Fibroblast of peridontal ligament (primary cell): ENCODE measurements around the gene HDAC4.
"Not testable (repeated sequence)": the region's sequence is repeated elsewhere in the genome, so short reads cannot be mapped to it uniquely, and the experiment has no call there.

Experiments used
- DNase-seq: peaks from one replicate; pipeline ENCODE4 v3.0.0-alpha.2; 2010; ENCODE audit errors: extremely low read depth

The HDAC4 gene

DNA sequence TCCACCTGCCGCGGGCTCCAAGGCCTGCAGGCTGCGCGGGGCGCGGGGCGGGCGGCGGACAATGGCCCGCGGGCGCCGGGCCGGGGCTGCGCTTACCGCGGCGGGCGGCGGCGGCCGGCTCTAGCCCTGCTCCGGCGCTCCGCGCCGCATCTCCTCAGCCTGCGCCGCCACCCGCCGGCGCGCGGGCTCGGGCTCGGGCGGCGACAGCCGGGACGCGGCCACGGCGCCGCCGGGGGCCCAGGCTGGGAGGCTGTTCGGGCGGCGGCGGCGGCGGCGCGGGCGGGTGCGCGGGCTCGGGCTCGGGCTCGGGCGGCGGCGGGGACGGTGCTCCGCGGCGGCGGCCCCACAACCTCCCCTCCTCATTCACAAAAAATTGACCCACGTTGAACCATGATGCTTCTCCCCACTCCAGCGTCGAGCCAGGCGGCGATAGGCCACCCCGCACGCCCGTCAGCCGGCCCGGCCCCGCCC is at the start of gene HDAC4:
TSS of gene HDAC4 (minus strand) at position 425 of the 471 bp plus-strand sequence. CDS start 48,321 bp downstream, outside the sequence.
- DNase-seq: no peak

DNA sequence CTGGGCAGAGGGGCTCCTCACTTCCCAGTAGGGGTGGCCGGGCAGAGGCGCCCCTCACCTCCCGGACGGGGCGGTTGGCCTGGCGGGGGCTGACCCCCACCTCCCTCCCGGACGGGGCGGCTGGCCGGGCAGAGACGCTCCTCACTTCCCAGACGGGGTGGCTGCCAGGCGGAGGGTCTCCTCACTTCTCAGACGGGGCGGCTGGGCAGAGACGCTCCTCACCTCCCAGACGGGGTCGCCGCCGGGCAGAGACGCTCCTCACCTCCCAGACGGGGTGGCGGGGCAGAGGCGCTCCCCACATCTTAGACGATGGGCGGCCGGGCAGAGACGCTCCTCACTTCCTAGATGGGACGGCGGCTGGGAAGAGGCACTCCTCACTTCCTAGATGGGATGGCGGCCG is 48.6 kb upstream of the HDAC4 start:
- DNase-seq: not testable (repeated sequence)

DNA sequence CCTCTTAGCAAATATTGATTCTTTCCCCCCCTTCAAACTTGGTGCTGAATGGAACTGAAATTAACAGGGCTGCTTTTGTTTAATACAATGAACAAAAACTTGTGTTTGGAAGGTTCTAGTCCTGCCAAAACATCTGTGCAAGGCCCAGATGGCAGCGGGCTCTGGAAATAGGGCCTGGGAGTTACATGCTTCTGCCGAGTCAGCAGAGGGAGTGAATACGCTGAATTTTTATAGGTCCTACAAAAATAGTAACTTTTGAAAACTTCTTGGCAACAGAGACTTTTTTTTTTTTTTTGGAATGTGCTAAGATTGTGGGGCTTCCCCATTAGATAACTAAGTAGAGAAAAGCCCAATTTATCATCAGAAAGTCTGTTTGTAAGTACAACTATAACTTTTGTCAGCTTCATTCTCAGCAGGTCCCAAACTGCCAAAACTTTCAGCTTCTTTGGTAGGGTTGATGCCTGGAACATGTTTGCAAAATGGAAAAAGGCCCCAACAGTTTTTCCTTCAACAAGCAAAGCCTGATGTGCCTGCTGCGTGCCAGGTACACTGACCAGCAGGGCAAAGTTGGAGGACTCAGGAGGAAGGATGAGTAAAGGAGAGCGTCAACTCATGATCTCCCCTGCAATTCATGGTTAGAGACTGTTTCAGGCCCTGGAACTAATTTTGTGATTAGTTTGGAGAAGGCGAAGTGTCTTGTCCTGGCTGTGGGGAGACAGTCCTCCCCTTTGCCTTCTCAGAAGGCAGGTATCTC is 45.1 kb upstream of the HDAC4 start:
- DNase-seq: no peak

- DNase-seq: no peak
These were observed 44.1 kb upstream of the HDAC4 start for GRCh38 chr2:239444626-239445577.

DNA sequence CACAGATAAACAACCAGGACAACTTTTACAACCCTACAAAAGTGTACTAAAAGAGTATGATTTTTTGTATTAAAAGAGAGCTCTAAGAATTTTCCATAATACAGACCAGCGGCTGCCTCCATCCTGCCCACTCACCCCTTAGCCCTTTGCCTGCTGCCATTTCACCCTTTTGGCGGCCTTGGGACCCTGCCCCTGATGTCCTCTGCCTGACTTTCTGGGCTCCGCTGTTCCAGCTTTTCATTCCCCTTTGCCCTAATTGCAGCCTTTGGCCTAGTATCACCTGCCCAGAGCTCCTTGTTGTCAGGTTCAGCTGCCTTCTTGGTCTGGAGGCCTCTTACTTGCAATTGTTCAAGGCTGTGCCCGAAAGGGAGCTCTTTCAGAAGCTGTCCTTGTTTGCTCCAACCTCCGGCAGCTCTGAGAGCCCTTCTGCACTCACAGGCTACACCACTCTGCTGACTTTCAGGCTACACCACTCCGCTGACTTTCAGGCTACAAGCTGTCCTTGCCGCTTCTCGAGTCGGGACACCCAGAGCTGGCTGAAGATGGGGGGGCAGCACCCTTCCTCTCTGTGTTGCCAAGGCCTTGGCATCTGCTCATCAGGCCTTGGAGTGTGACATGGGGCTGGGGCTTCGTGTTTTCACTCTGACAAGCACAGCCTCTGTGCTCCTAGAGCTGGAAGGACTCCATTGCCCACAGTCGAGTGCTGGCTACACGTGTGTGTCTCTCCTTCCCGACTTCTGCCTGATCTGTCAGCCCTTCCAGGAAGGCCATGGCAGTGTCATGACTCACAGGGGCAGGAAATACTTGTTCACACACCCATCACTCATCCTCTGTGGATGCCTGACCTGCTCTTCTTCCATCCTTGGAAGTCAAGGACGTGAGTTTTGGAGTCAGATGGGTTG is 43.1 kb upstream of the HDAC4 start:
- no peak for DNase-seq

- DNase-seq: no peak
These were observed 42.3 kb upstream of the HDAC4 start for GRCh38 chr2:239443102-239443620.

DNA sequence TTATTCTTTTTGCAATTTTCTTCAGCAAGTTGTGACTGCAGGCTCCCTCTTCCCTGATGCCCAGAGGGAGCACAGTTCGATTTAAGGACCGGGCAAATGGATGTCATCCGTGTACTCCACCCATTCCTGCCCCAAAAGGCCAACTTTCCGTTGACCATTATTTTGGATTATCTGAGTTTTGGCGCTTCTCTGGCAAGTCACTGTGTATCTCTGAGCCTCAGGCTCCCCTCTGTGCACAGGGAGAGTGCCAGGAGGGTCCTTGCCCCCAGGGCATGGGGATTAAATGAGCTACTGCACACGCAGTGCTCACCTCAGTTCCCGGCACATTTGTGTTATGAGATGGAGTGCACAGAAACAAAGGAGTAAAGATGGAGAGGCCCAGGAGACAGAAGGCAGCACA is 41.4 kb upstream of the HDAC4 start:
- no peak for DNase-seq

DNA sequence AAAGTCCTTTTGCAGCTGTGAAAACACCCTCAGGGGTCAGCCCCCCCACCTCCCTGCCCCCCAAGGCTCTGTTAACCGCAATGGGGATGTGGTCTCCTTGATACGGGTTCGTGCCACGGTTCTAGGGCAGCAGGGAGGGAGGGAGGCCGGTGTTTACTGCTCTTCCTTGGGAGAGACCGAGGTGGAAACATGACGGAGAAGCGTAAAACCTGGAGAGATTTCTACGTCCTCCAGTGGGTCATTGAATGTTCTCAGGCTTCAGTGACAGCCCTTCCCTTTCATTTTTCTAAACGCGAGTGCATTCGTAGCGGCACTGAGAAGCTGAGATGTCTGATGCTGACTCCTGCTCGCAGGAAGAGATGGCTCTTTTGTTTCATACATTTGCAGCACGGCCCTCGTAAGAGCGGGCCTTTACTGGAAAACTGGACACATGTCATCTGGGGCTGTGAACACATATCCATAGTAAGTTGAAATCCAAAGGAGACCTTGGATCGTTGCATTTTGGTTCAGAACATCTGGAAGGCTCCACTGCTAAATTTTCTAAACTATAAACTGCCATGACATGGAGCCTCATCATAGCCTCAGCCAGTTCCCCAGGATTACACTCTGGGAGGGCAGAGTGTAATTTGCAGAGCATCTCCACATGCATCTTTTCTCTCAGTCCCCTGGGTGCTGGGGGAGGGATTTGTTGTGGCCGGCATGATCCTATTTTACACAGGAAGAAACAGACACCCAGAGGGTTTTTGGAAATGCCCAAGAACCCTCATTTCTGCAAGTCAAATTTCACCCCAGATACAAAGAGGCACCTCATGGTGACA is 40.6 kb upstream of the HDAC4 start:
- no peak for DNase-seq

DNA sequence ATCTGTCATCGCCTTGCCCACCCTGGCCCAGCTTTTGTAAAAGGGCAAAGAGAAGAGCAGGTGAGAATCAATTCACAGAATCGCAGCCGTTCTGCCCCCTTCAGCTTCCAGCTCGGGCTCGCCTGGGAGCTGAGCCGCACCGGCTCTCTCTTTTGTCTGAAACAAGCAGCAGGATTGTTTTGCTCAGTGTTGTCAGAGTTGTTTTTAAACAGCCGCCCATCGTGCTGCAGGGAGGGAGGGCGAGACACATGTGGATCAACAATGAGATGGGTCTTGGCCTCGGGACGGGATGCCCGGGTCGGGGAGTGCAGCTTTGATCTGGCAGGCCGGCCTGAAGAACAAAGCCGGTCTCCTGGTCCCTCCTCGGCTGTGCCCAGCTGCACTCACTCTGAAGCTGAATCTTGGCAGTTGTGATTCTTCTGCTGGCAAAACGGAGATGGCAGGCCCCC is 39.7 kb upstream of the HDAC4 start:
- DNase-seq: no peak

GRCh38 chr2:239439754-239440315 is 39.0 kb upstream of the HDAC4 start:
- no peak for DNase-seq

DNA sequence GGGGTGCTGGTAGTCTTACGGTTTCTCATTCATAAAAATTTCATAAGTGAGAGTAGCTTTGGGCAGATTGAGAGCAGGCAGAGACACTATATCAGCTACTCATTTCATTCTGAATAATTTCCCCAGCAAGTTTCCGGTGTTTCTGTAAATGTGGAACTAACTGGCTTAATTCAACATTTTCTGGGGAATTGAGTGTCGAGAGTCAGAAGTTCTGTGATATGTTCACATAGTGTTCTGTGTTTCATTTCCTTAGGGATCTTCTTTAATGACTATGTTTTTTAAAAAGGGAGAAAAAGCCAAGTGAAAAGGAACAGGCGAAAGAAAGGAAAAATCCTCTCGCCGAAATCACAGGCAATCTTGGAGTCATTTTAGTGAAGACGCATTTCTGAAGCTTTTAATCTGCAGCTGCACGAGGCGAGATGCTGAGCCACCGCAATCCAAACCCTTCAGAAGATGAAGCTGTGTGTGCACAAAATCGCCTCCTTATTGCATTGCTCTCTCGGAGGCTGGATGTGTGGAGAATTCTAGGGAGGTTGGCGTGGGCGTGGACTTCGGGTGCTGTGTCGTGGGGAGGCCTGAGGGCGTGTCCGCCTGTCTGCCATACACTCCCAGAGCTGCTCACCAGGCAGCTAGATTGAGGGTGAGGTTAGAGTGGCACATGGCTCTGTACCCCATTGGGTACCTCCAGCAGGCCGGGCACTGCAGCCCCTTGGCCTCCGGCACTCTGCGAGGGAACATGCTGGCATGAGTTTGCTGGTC is 38.4 kb upstream of the HDAC4 start:
- DNase-seq: no peak

- no peak for DNase-seq
These were observed 37.5 kb upstream of the HDAC4 start for GRCh38 chr2:239438368-239438767.

DNA sequence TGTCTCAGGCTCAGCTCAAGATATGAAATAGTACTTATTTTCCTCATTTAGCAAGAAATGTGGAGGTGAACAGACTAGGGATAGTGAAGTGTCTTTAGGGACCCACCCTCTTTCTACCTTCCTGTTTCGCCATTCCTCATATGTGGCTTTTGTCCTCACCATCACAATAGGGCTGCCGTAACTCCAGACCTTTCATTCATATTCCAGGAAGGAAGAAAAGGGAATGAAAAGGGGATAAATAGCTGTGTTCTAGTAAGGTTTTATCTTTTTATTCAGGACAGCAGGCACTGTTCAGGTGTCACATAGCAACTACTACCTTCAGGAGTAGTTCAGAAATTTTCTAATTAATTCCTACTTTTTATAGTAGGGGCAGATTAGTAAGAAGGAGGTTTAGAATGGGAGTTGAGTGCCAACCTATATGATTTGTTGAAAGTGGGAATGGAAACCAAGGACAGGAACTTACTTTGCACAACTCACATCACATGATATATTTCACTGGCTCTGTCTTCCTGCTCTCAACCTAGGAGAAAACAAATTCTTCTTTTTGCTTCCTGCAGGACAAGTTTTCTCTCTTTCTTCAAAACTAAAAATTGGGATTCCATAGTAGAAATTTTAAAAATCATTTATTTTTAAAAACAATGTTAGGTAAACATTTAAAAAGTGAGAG is 36.0 kb upstream of the HDAC4 start:
- DNase-seq: no peak

- no peak for DNase-seq
These were observed 35.3 kb upstream of the HDAC4 start for GRCh38 chr2:239436076-239436475.

DNA sequence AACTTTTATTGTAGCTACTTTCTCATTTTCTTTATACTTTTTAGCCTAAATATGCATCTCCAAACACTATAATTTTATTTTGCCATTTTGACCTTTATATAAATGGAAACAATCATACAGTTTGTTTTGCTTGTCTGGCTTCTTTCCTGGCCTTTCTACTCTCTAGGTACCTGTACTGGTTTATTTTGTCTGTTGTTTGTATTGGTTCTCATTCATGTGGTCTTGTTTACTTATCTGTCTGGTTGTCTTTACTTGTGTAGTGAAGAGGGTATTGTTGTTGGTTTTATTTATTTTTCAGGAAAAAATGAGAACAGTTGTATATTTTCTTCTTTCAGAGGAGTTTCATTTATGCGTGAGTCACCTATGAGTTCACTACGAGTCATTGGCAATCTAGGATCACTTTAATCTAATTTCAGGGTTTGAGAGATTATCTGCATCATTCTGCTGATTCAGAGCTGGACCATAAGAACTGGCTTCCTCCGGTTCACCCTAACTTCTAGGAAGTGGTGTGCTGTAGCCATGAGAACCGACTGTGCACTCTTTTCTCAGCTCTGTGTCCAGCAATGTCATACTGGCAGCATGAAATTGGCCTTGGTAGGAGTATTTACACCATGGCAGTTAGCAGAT is 33.1 kb upstream of the HDAC4 start:
- peak; percentile 18 for DNase-seq

DNA sequence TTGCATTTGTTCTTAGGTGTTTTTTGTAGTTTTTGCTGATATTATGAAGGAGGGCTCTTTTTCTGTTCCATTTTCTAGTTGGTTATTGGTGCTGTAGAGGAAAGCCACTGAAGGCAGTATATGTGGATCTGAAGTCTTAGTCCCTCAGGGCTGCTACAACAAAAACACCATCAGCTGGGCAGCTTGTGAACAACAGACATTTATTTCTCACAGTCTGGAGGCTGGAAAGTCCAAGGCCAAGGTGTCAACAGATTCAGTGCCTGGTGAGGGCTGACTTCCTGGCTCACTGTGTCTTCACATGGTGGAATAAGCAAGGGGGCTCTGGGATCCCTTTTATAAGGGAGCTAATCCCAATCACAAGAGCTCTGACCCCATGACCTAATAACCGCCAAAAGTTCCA is 31.4 kb upstream of the HDAC4 start:
- DNase-seq: no peak

GRCh38 chr2:239431536-239431935 is 30.7 kb upstream of the HDAC4 start:
- no peak for DNase-seq
